ENCODE results near the gene FSTL1. TPM values are rescaled to one million over a fixed set of nuclear protein-coding genes. Genes with fewer than 3 reads are reported as not detected.

The FSTL1 gene
- total RNA-seq (2021; ENCODE audit: unreplicated experiment) (20.7 TPM), Bru-seq, nascent RNA (percentile 60 among the genes with signal in this experiment), BruChase-seq, experiment 1, labeled RNA remaining after a 6-hour chase (percentile 60 among the genes with signal in this experiment), BruChase-seq, experiment 2, labeled RNA remaining after a 2-hour chase (percentile 53 among the genes with signal in this experiment)
- polyA plus RNA-seq (2012), result 22.7 and 23.4 TPM in 2 replicates
- long read RNA-seq, full-length matches to known transcripts, result 51 of 66 reads
- long read RNA-seq, partial matches to known transcripts, result 6 of 66 reads
- long read RNA-seq, other reads (novel, unspliced or antisense), result 9 of 66 reads

- H3K4me1 ChIP-seq (ENCODE audit: control insufficient read depth in 1 of 2, insufficient read depth in 2 of 2, low read length in 2 of 2), result peaks cover 0 to 16% of the 10 kb centered on the region in 2 experiments; a peak in 2 of 4 replicates
- no peaks in the 10 kb centered on the region for H3K9me2 ChIP-seq (ENCODE audit: insufficient read depth)
- CTCF ChIA-PET, result no interaction called here
- BruUV-seq (replicated peaks), result no TSS peak
- TF ChIP-seq ZFX (IDR thresholded peaks at IDR 0.05) (peak; percentile 52; the same call in 1 of the 2 replicates), CBX3 (IDR thresholded peaks at IDR 0.05; ENCODE audit: low read depth) (no peak), POLR2AphosphoS5 (IDR thresholded peaks at IDR 0.05; ENCODE audit: low read depth, low read length) (peak; percentile 52)
- H3K79me2 ChIP-seq (ENCODE audit: insufficient read depth, low read length), result no peaks in the 10 kb centered on the region
- POLR2A ChIA-PET, result interaction anchor here (0.7 kb wide), 1 partner anchor 33 kb away, joined by 3 read pairs; no protein-coding TSS in a partner anchor
- ATAC-seq (peak; percentile 72), DNase-seq (ENCODE audit: low read depth, low spot score) (no peak)
- H3K36me3 ChIP-seq (ENCODE audit: control insufficient read depth in 1 of 2, insufficient read depth in 2 of 2, low read length in 2 of 2), result no peaks in the 10 kb centered on the region
- H3K9ac ChIP-seq (ENCODE audit: low read length), result peak within 1 kb of the TSS; percentile 67
- H3K4me2 ChIP-seq (ENCODE audit: low read length), result peak within 1 kb of the TSS; percentile 76
- H3K9me3 ChIP-seq (ENCODE audit: control insufficient read depth in 1 of 2, insufficient read depth in 1 of 2, low read depth in 1 of 2, low read length in 2 of 2), result no peaks in the 10 kb centered on the region
- H4K20me1 ChIP-seq (ENCODE audit: insufficient read depth), result no peaks in the 10 kb centered on the region
- RAD21 ChIA-PET (ENCODE audit: low non-redundant PET in 1 of 2, low total read pairs in 2 of 2, uncharacterized antibody in 2 of 2, unreplicated experiment in 2 of 2), result no interaction called here
- no peaks in the 10 kb centered on the region for H3K27me3 ChIP-seq (ENCODE audit: insufficient read depth, low read length)
- intact Hi-C loops (cut with micrococcal nuclease), result no loop called here
- H3K4me3 ChIP-seq (replicated peaks in 1 of 2; ENCODE audit: low read depth in 1 of 2, low read length in 2 of 2), result peak within 1 kb of the TSS; percentile 58 to 66
- H3K27ac ChIP-seq (ENCODE audit: low read depth, low read length), result peak within 1 kb of the TSS; percentile 56; the same call in 1 of the 2 replicates
- H2AFZ ChIP-seq (ENCODE audit: low read depth, low read length, poor library complexity, severe bottlenecking), result no peak within 1 kb of the TSS
Measured at GRCh38 chr3:120450600-120451271, at the start of gene FSTL1. Gene FSTL1 (minus strand): TSS chr3:120450992. CDS start chr3:120450746, 246 bp downstream.

GRCh38 chr3:120498556-120499346, 48.0 kb upstream of the FSTL1 start:
- ATAC-seq (no peak), DNase-seq (ENCODE audit: low read depth, low spot score) (no peak)
- Histone ChIP-seq H3K9me2 (ENCODE audit: insufficient read depth) (no peaks in the 10 kb centered on the region), H3K4me3 (replicated peaks in 1 of 2; ENCODE audit: low read depth in 1 of 2, low read length in 2 of 2) (no peak overlapping the region), H3K27me3 (ENCODE audit: insufficient read depth, low read length) (no peaks in the 10 kb centered on the region), H3K79me2 (ENCODE audit: insufficient read depth, low read length) (no peaks in the 10 kb centered on the region), H3K27ac (ENCODE audit: low read depth, low read length) (no peak overlapping the region), H3K9me3 (ENCODE audit: control insufficient read depth in 1 of 2, insufficient read depth in 1 of 2, low read depth in 1 of 2, low read length in 2 of 2) (peaks cover 5 to 6% of the 10 kb centered on the region in 2 experiments; a peak in 1 of 4 replicates), H3K4me1 (ENCODE audit: control insufficient read depth in 1 of 2, insufficient read depth in 2 of 2, low read length in 2 of 2) (peaks cover 0 to 11% of the 10 kb centered on the region in 2 experiments; a peak in 1 of 4 replicates), H2AFZ (ENCODE audit: low read depth, low read length, poor library complexity, severe bottlenecking) (no peak overlapping the region), H3K36me3 (ENCODE audit: control insufficient read depth in 1 of 2, insufficient read depth in 2 of 2, low read length in 2 of 2) (no peaks in the 10 kb centered on the region), H3K4me2 (ENCODE audit: low read length) (no peak overlapping the region), H3K9ac (ENCODE audit: low read length) (no peak overlapping the region), H4K20me1 (ENCODE audit: insufficient read depth) (no peaks in the 10 kb centered on the region)
- ChIA-PET POLR2A (no interaction called here), CTCF (no interaction called here), RAD21 (ENCODE audit: low non-redundant PET in 1 of 2, low total read pairs in 2 of 2, uncharacterized antibody in 2 of 2, unreplicated experiment in 2 of 2) (no interaction called here)
- TF ChIP-seq ZBTB33 (IDR thresholded peaks at IDR 0.05; ENCODE audit: extremely low read depth, insufficient replicate concordance, low read length), result no peak
- intact Hi-C loops (cut with micrococcal nuclease), result no loop called here
- BruUV-seq (replicated peaks), result no TSS peak

All from HCT116 (cell line).